Stomach (tissue), 4 donors: ENCODE measurements around the gene TRABD2B.

Experiments
- EP300 ChIP-seq: sonication (generic); formaldehyde crosslinking; IDR thresholded peaks from one replicate; pipeline ENCODE4 v1.6.1; 2017; ENCODE audit warnings: antibody characterized with exemption
- POLR2A ChIP-seq, 4 donors: fragments of 450-650 bp; IDR thresholded peaks; one replicate each; pipeline ENCODE4 v1.6.1; 2016; ENCODE audit warnings: antibody characterized with exemption in 4 of 4, control low read depth in 2 of 4, mild to moderate bottlenecking in 1 of 4, moderate library complexity in 1 of 4
- POLR2AphosphoS5 ChIP-seq, 3 donors: sonication (generic); formaldehyde crosslinking; IDR thresholded peaks; one replicate each; pipeline ENCODE4 v1.6.1; 2016; ENCODE audit warnings: antibody characterized with exemption in 3 of 3
- TF ChIP-seq, protein P1 (sequence below), 7 experiments: fragments of 450-650 bp in 4 of 7; fragments of 200-600 bp in 3 of 7; sonication (generic) in 3 of 7; IDR thresholded peaks; one replicate each; pipeline ENCODE4 v1.5.1; 2016 to 2019; ENCODE audit warnings: antibody characterized with exemption in 7 of 7, control low read depth in 2 of 7, mild to moderate bottlenecking in 1 of 7

GRCh38 chr1:47921935-47922415, 75.2 kb downstream of the TRABD2B start:
- TF ChIP-seq, protein P1, sequence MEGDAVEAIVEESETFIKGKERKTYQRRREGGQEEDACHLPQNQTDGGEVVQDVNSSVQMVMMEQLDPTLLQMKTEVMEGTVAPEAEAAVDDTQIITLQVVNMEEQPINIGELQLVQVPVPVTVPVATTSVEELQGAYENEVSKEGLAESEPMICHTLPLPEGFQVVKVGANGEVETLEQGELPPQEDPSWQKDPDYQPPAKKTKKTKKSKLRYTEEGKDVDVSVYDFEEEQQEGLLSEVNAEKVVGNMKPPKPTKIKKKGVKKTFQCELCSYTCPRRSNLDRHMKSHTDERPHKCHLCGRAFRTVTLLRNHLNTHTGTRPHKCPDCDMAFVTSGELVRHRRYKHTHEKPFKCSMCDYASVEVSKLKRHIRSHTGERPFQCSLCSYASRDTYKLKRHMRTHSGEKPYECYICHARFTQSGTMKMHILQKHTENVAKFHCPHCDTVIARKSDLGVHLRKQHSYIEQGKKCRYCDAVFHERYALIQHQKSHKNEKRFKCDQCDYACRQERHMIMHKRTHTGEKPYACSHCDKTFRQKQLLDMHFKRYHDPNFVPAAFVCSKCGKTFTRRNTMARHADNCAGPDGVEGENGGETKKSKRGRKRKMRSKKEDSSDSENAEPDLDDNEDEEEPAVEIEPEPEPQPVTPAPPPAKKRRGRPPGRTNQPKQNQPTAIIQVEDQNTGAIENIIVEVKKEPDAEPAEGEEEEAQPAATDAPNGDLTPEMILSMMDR (IDR thresholded peaks at IDR 0.05): no peak
- TF ChIP-seq POLR2AphosphoS5 (IDR thresholded peaks at IDR 0.05): no peak
- TF ChIP-seq EP300: no peak
- no peak for TF ChIP-seq POLR2A (IDR thresholded peaks at IDR 0.05)
